Naive thymus-derived CD8-positive, alpha-beta T cell (primary cell): ENCODE data around the gene PPM1H. TPM values are rescaled to one million over a fixed set of nuclear protein-coding genes. Genes with fewer than 3 reads are reported as not detected.

Experiments
- ATAC-seq, 2 donors: fragments of 150-1000 bp; cut with Tn5 transposase in 1 of 2; sonication (Bioruptor Pico), chemical (Tn5 transposase) in 1 of 2; 1 replicate in 1 of 2; 2 replicates in 1 of 2; pipeline ENCODE4 v1.10.0; 2021; ENCODE audit warnings: mild to moderate bottlenecking in 2 of 2, moderate library complexity in 2 of 2
- POLR2A ChIA-PET: fragments of 350-600 bp; sonication (Branson Sonifier 250); formaldehyde crosslinking; loops from one replicate; lab custom pipeline; 2021; ENCODE audit warnings: antibody characterized with exemption; lab: Charles Lee
- DNase-seq, 10 donors: peaks; one replicate each; pipeline versions ENCODE4 v3.0.0 to v3.0.0-alpha.2; 2020 to 2022
- H3K27ac Mint-ChIP-seq, 10 donors: one replicate each; pipeline ENCODE4 v1.8.0; 2020 to 2022; ENCODE audit warnings: mild to moderate bottlenecking in 10 of 10, mixed read lengths in 10 of 10, moderate library complexity in 4 of 10, inconsistent platforms in 1 of 10
- H3K27me3 Mint-ChIP-seq, 5 donors: one replicate each; pipeline ENCODE4 v1.8.0; 2021 to 2022; ENCODE audit warnings: mixed read lengths in 5 of 5
- H3K36me3 Mint-ChIP-seq, 3 donors: one replicate each; pipeline ENCODE4 v1.8.0; 2020 to 2022; ENCODE audit warnings: mixed read lengths in 3 of 3, mild to moderate bottlenecking in 2 of 3, inconsistent platforms in 1 of 3
- H3K4me1 Mint-ChIP-seq, 4 donors: one replicate each; pipeline ENCODE4 v1.8.0; 2021 to 2022; ENCODE audit warnings: mixed read lengths in 4 of 4
- H3K4me3 Mint-ChIP-seq, 10 donors: one replicate each; pipeline ENCODE4 v1.8.0; 2020 to 2022; ENCODE audit warnings: mild to moderate bottlenecking in 10 of 10, mixed read lengths in 10 of 10, moderate library complexity in 6 of 10, inconsistent platforms in 1 of 10
- H3K9me3 Mint-ChIP-seq, 9 donors: one replicate each; pipeline ENCODE4 v1.8.0; 2020 to 2022; ENCODE audit warnings: mixed read lengths in 9 of 9, mild to moderate bottlenecking in 3 of 9, inconsistent platforms in 1 of 9, moderate library complexity in 1 of 9
- polyA plus RNA-seq, 3 donors: library from polyadenylated mRNA; unstranded; fragments of 300-500 nt; fragmentation: Illumina TruSeq; gene quantifications; one replicate each; pipeline ENCODE4 v1.2.3, GENCODE V29; 2021
- total RNA-seq, 8 experiments: library from RNA in 2 of 8; stranded (reverse) in 2 of 8; gene quantifications; one replicate each; pipeline ENCODE4 v1.2.3 and lab custom pipeline; 2021 to 2026

Gene PPM1H
- total and polyA plus RNA-seq, 5 experiments from 2014 or later = not detected

- H3K36me3 Mint-ChIP-seq = no peaks in the 10 kb centered on the region
- no peak for ATAC-seq
- no peaks in the 10 kb centered on the region for H3K9me3 Mint-ChIP-seq
- POLR2A ChIA-PET = no interaction called here
- no peaks in the 10 kb centered on the region for H3K4me1 Mint-ChIP-seq
- H3K27me3 Mint-ChIP-seq = no peaks in the 10 kb centered on the region
- no peak overlapping the region for H3K27ac Mint-ChIP-seq
- no peak overlapping the region for H3K4me3 Mint-ChIP-seq
- DNase-seq = no peak
These were observed 245.7 kb downstream of the PPM1H start for GRCh38 chr12:62689042-62689839.

- Mint-ChIP-seq H3K4me1 (no peaks in the 10 kb centered on the region), H3K36me3 (no peaks in the 10 kb centered on the region), H3K9me3 (no peaks in the 10 kb centered on the region), H3K27me3 (peaks cover 0 to 3% (median 0%) of the 10 kb centered on the region in 5 donors), H3K4me3 (no peak overlapping the region), H3K27ac (no peak overlapping the region)
- POLR2A ChIA-PET = no interaction called here
- DNase-seq (no peak), ATAC-seq (no peak)
These were observed 248.0 kb downstream of the PPM1H start for GRCh38 chr12:62686938-62687337.

- POLR2A ChIA-PET = no interaction called here
- Mint-ChIP-seq H3K27me3 (peaks cover 0 to 9% (median 4%) of the 10 kb centered on the region in 5 donors), H3K36me3 (no peaks in the 10 kb centered on the region), H3K4me1 (peaks cover 0 to 3% (median 1%) of the 10 kb centered on the region in 4 donors), H3K4me3 (no peak overlapping the region), H3K9me3 (no peaks in the 10 kb centered on the region), H3K27ac (no peak overlapping the region)
- ATAC-seq = no peak
- DNase-seq = no peak
These were observed 250.2 kb downstream of the PPM1H start for GRCh38 chr12:62684570-62685295.

GRCh38 chr12:62683776-62684569 is 251.0 kb downstream of the PPM1H start:
- POLR2A ChIA-PET = no interaction called here
- Mint-ChIP-seq H3K27me3 (peaks cover 0 to 9% (median 4%) of the 10 kb centered on the region in 5 donors), H3K9me3 (no peaks in the 10 kb centered on the region), H3K4me1 (peaks cover 0 to 3% (median 1%) of the 10 kb centered on the region in 4 donors), H3K36me3 (no peaks in the 10 kb centered on the region), H3K27ac (no peak overlapping the region), H3K4me3 (no peak overlapping the region)
- DNase-seq (no peak), ATAC-seq (no peak)

- no peaks in the 10 kb centered on the region for H3K36me3 Mint-ChIP-seq
- no peak overlapping the region for H3K4me3 Mint-ChIP-seq
- no peak overlapping the region for H3K27ac Mint-ChIP-seq
- ATAC-seq (no peak), DNase-seq (no peak)
- H3K4me1 Mint-ChIP-seq = peaks cover 0 to 3% (median 1%) of the 10 kb centered on the region in 4 donors
- POLR2A ChIA-PET = no interaction called here
- peaks cover 0 to 3% (median 0%) of the 10 kb centered on the region in 9 donors for H3K9me3 Mint-ChIP-seq
- H3K27me3 Mint-ChIP-seq = peaks cover 0 to 9% (median 4%) of the 10 kb centered on the region in 5 donors
These were observed 253.6 kb downstream of the PPM1H start for GRCh38 chr12:62681306-62681705.

GRCh38 chr12:62679608-62680007 is 255.3 kb downstream of the PPM1H start:
- Mint-ChIP-seq H3K9me3 (peaks cover 0 to 4% (median 0%) of the 10 kb centered on the region in 9 donors), H3K4me1 (peaks cover 0 to 3% (median 1%) of the 10 kb centered on the region in 4 donors), H3K4me3 (no peak overlapping the region), H3K27me3 (peaks cover 0 to 9% (median 4%) of the 10 kb centered on the region in 5 donors), H3K36me3 (no peaks in the 10 kb centered on the region), H3K27ac (no peak overlapping the region)
- POLR2A ChIA-PET = no interaction called here
- DNase-seq (no peak), ATAC-seq (no peak)

GRCh38 chr12:62677355-62677754 is 257.6 kb downstream of the PPM1H start:
- DNase-seq (no peak), ATAC-seq (no peak)
- peaks cover 0 to 4% (median 0%) of the 10 kb centered on the region in 9 donors for H3K9me3 Mint-ChIP-seq
- H3K27ac Mint-ChIP-seq = no peak overlapping the region
- peaks cover 0 to 3% (median 1%) of the 10 kb centered on the region in 4 donors for H3K4me1 Mint-ChIP-seq
- no peak overlapping the region for H3K4me3 Mint-ChIP-seq
- no peaks in the 10 kb centered on the region for H3K36me3 Mint-ChIP-seq
- POLR2A ChIA-PET = no interaction called here
- H3K27me3 Mint-ChIP-seq = peaks cover 0 to 9% (median 2%) of the 10 kb centered on the region in 5 donors

GRCh38 chr12:62676521-62677307 is 258.2 kb downstream of the PPM1H start:
- H3K9me3 Mint-ChIP-seq = peaks cover 0 to 4% (median 0%) of the 10 kb centered on the region in 9 donors
- DNase-seq (no peak), ATAC-seq (no peak)
- H3K36me3 Mint-ChIP-seq = no peaks in the 10 kb centered on the region
- POLR2A ChIA-PET = no interaction called here
- H3K27ac Mint-ChIP-seq = no peak overlapping the region
- H3K27me3 Mint-ChIP-seq = peaks cover 0 to 9% (median 2%) of the 10 kb centered on the region in 5 donors
- H3K4me3 Mint-ChIP-seq = no peak overlapping the region
- H3K4me1 Mint-ChIP-seq = peaks cover 0 to 3% (median 1%) of the 10 kb centered on the region in 4 donors

- no peak for DNase-seq
- Mint-ChIP-seq H3K9me3 (peaks cover 0 to 4% (median 0%) of the 10 kb centered on the region in 9 donors), H3K4me3 (no peak overlapping the region), H3K27me3 (peaks cover 0 to 4% (median 0%) of the 10 kb centered on the region in 5 donors), H3K36me3 (no peaks in the 10 kb centered on the region), H3K27ac (no peak overlapping the region), H3K4me1 (no peaks in the 10 kb centered on the region)
- no peak for ATAC-seq
- POLR2A ChIA-PET = no interaction called here
These were observed 261.7 kb downstream of the PPM1H start for GRCh38 chr12:62673028-62673815.

- H3K9me3 Mint-ChIP-seq = peaks cover 0 to 4% (median 0%) of the 10 kb centered on the region in 9 donors
- POLR2A ChIA-PET = no interaction called here
- H3K27me3 Mint-ChIP-seq = peaks cover 0 to 4% (median 0%) of the 10 kb centered on the region in 5 donors
- ATAC-seq (no peak), DNase-seq (no peak)
- H3K36me3 Mint-ChIP-seq = no peaks in the 10 kb centered on the region
- no peak overlapping the region for H3K4me3 Mint-ChIP-seq
- no peaks in the 10 kb centered on the region for H3K4me1 Mint-ChIP-seq
- H3K27ac Mint-ChIP-seq = no peak overlapping the region
These were observed 263.8 kb downstream of the PPM1H start for GRCh38 chr12:62670986-62671720.

- Mint-ChIP-seq H3K4me1 (no peaks in the 10 kb centered on the region), H3K4me3 (no peak overlapping the region), H3K27ac (no peak overlapping the region), H3K9me3 (no peaks in the 10 kb centered on the region), H3K36me3 (no peaks in the 10 kb centered on the region), H3K27me3 (peaks cover 0 to 4% (median 0%) of the 10 kb centered on the region in 5 donors)
- POLR2A ChIA-PET = no interaction called here
- no peak for ATAC-seq
- DNase-seq = no peak
These were observed 266.2 kb downstream of the PPM1H start for GRCh38 chr12:62668782-62669181.
